LNCAP (cell line): ENCODE data around the gene EPYC.

Experiments used
- CTCF ChIP-seq: fragments of 450-650 bp; IDR thresholded peaks from 2 replicates; pipeline ENCODE4 v1.5.1; 2017; ENCODE audit warnings: mild to moderate bottlenecking

The EPYC gene

GRCh38 chr12:90978117-90978770 is 26.5 kb downstream of the EPYC start:
- peak; percentile 78 for TF ChIP-seq CTCF

DNA sequence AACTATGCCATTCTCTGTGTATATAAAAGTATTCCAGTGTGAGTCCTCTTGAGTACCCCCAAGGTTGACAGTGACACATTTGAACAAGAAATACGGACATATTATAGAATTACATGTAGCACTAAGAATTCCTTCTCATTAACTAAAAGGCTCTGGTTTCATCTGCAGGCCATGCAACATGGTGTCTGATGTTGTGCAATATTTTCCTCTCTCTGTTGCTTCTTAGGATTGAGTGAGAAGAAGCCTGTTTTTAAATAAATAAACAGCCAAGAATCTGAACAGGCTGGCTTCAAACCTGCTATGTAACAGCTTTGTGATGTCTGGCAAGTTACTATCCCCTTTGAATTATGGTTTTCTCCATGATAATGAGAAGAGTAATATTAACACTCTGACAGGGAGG is 27.5 kb downstream of the EPYC start:
- TF ChIP-seq CTCF = no peak

DNA sequence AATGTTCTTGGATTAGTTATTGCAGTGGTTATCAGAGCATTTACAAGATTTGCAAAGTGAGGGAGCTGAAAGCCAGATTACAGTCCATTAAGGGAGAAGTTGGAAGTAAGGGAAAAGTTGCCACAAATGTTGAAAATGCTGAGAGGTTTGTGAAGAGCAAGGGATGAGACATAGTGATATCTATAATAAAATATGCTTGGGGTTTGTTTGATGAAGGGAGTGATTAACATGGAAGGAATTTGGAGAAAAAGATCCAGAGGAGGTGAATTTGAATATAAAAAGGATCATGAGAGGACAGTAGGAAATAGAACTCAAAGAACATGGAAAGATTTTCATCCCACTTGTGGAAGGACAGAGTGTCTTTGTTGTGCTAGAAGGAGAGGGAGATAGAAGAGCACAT is 30.5 kb downstream of the EPYC start:
- no peak for TF ChIP-seq CTCF

DNA sequence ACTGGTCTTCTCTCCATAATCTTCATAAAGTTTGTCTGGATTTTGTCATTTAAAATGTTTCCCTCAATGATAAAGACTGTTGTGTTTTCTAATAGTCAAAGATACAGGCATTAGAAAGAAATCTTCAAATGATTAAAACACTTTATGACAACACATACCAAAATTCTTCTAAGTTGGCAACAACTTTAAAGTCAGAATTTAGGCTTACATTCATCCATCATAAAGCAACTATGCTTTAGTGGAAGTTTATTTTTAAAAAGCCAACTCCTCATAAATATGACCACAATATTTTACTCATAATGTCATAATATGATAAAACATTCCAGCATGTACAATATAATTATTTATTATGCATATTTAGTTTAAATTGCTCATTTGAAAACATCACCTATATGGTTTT is 32.5 kb downstream of the EPYC start:
- TF ChIP-seq CTCF = no peak

DNA sequence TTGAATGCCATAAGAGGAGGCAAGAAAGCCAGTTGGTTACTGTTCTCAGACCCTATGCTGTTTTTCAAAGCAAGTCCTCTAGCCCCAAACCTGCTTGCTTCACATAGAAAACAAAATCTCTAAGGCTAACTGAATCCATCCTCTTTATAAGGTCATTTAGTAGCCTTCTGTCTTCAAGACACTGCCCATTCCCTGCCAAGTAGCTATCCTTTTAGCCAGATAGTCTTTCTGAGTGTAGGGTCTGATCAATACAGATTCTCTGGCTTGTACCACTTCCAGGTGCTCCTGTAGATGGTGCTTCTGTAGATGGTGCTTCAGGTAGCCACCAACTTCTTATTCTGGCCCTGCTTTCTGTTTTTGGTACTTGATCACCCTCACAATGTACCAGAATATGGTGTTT is 33.9 kb downstream of the EPYC start:
- TF ChIP-seq CTCF = no peak

DNA sequence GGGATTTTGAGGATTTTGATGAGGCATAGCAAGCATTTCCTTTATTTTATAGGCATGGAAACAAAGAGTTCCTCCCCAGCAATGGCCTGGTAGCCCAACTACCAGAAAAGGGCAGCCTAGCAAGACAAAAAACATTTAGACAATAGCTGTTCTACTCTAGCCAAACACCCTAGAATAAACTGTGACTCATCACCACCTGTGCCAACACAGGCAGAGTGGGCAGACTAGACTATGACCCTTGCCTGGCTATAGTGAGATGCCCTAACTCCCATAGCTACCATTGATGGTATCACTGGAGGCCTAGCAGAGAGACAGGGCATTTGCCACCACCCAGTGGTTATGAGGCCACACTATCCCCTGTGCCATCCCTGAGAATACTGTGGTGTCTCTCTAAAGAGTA is 34.3 kb downstream of the EPYC start:
- TF ChIP-seq CTCF = no peak

- no peak for TF ChIP-seq CTCF
These were observed 34.9 kb downstream of the EPYC start for GRCh38 chr12:90969851-90970250.

DNA sequence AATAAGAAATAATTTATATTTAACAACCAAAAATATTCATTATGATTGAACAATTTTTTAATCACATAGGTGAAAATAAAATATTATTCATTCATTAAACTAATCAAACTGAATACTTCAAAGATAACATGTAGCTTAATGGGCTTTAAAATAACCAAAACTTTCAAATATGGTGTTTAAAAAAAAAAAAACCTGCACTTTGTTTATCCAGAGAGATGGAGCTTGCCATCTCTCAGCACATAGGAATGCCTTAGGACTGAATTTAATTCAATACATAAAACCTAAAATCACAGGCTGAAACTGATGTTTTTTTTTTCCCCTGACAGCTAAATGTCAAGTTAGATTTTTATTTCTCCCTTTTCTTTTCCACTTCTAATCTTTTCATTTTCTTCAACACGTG is 35.4 kb downstream of the EPYC start:
- no peak for TF ChIP-seq CTCF
